Hematopoietic multipotent progenitor cell treated with erythropoietin and hydrocortisone succinate and interleukin-3 and kit ligand, for 8 days (in vitro differentiated cells): Measurements from ENCODE around the gene HMG20A.

Experiments used
- DNase-seq: peaks from one replicate; pipeline ENCODE4 v3.0.0-alpha.2; 2015

The HMG20A gene

GRCh38 chr15:77430652-77431051, 10.0 kb downstream of the HMG20A start:
- no peak for DNase-seq

GRCh38 chr15:77436822-77437221, 16.1 kb downstream of the HMG20A start:
- DNase-seq: no peak

GRCh38 chr15:77437264-77437663, 16.6 kb downstream of the HMG20A start:
- no peak for DNase-seq

GRCh38 chr15:77440378-77440999, 19.8 kb downstream of the HMG20A start:
- DNase-seq: no peak

- DNase-seq: no peak
Observed at GRCh38 chr15:77446840-77447390, 26.2 kb downstream of the HMG20A start.

GRCh38 chr15:77454265-77454664, 33.6 kb downstream of the HMG20A start:
- no peak for DNase-seq

GRCh38 chr15:77454951-77455350, 34.3 kb downstream of the HMG20A start:
- no peak for DNase-seq

GRCh38 chr15:77455696-77456321, 35.1 kb downstream of the HMG20A start:
- DNase-seq: no peak

- no peak for DNase-seq
Observed at GRCh38 chr15:77456746-77457145, 36.1 kb downstream of the HMG20A start.

GRCh38 chr15:77457191-77457904, 36.7 kb downstream of the HMG20A start:
- DNase-seq: no peak

- DNase-seq: no peak
Observed at GRCh38 chr15:77457905-77458265, 37.2 kb downstream of the HMG20A start.

- no peak for DNase-seq
Observed at GRCh38 chr15:77459031-77459430, 38.3 kb downstream of the HMG20A start.

- DNase-seq: no peak
Observed at GRCh38 chr15:77461486-77461885, 40.8 kb downstream of the HMG20A start.

GRCh38 chr15:77464129-77464865, 43.6 kb downstream of the HMG20A start:
- DNase-seq: no peak

GRCh38 chr15:77466521-77466920, 45.8 kb downstream of the HMG20A start:
- no peak for DNase-seq

- DNase-seq: no peak
Observed at GRCh38 chr15:77468896-77469295, 48.2 kb downstream of the HMG20A start.

- no peak for DNase-seq
Observed at GRCh38 chr15:77470235-77470634, 49.5 kb downstream of the HMG20A start.

GRCh38 chr15:77473328-77473727, 52.6 kb downstream of the HMG20A start:
- no peak for DNase-seq

GRCh38 chr15:77474310-77474988, 53.8 kb downstream of the HMG20A start:
- DNase-seq: no peak

GRCh38 chr15:77475001-77475400, 54.3 kb downstream of the HMG20A start:
- no peak for DNase-seq

GRCh38 chr15:77475898-77476297, 55.2 kb downstream of the HMG20A start:
- DNase-seq: no peak

- DNase-seq: no peak
Observed at GRCh38 chr15:77476995-77477394, 56.3 kb downstream of the HMG20A start.

GRCh38 chr15:77478051-77478450, 57.4 kb downstream of the HMG20A start:
- no peak for DNase-seq
